GM18858 (cell line): Measurements from ENCODE around the gene SKP1.
A peak's percentile ranks its signal among the peaks of the same experiment; 100 is the strongest.

Experiments
- ATAC-seq: cut with Tn5 transposase; IDR thresholded peaks from one replicate; pipeline ENCODE4 v1.9.1; 2021; ENCODE audit not compliant: unreplicated experiment

Gene SKP1

DNA sequence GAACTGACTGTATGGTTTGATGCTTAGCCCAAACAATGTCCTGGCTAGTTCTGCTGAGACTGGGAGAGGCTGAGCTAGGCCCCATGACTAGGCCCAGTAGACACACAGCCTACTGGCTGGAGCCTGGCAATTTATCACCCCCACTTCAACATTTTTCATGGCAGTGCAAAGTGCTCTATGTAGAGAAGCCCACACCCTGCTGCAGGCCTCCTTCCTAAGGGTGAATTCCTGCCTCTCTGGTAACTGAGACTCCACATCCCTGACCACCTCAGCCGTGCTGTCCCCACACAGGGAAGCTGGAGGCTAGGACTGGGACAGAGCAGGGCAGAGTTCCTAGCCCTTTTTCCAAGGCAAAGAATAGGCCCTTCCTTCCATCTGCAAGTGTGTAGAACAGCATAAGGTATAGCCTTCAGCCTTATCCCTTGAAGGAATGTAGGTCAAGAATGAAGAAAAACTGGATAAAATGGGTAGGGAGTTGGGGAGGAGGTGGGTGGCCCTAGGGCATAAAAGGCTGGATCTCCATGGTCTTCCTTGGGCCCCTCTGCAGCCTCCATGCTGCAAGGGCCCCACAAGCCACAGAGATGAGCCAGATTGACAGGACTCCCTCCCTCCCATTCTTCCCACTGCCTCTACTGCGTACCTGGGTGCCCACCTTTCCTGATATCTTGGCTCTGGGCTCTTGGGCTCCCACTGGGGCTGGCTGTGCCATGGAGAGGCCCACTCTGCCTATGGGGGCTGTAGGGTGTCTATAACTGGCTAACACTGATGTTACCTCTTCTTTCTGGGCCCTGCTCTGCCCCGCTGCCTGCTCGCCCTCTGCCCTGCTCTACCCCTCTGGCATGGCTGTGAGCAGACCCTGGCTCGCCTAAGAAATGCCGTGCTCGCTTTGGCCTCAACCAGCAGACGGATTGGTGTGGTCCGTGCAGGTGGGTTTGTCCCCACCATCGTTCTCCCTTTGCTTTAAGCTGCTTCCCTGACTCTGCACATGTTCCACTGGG lies 32.5 kb downstream of the SKP1 start:
- ATAC-seq = no peak

GRCh38 chr5:134143431-134143830 lies 33.3 kb downstream of the SKP1 start:
- no peak for ATAC-seq

- no peak for ATAC-seq
Observed at GRCh38 chr5:134142806-134143205, 33.9 kb downstream of the SKP1 start.

DNA sequence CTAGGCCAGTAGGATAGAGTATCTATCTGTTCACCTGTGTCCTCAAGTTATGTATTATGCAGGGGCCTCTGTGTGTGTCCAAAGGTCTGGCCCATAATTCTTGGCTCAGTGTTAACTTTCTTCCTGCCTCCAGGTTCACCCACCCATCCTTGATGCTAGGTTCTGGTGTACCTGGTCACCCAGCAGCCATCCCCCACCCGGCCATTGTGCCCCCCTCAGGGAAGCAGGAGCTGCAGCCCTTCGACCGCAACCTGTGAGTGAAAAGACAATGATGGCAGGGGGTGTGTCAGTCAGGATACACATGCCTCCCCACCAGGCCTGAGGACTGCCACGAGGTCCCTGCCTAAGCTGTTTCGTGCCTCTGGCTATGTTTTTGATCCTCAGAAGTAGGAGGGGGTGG lies 34.7 kb downstream of the SKP1 start:
- ATAC-seq = no peak

DNA sequence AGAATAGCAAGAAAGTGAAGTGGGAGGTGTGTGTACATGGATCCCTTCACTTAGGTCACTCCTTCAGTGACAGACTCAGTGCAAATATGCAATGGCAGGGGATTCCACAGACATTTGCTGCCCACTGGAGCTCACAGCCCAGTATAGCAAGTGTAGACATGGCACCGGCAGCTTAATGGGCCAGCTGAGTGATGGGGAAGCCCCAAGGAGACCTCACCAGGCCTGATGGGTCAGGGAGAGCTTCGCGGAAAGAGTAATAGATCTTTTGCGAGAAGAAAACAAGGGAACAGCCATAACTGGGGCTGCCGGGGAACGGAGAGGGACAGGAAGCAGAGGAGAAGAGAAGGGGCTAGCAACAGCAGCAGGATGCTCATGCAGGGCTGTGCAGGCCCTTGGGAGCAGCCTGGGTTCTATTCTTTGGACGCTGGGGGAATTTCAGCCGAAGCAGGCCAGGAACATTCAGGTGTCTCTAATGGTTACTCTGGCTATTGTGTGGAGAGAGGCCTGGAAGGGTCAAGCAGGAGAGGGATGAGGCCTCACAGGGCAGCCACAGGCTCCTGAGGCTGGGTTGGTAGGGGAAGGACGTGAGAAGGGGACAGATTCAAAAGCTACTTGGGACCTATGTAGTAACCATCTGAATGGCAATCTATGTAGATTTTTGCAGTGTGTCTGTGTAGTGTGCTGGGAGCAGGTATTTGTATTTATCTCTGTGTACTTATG lies 35.3 kb downstream of the SKP1 start:
- ATAC-seq = no peak

- ATAC-seq = no peak
Observed at GRCh38 chr5:134140530-134141201, 36.1 kb downstream of the SKP1 start.

GRCh38 chr5:134139891-134140469 lies 36.8 kb downstream of the SKP1 start:
- no peak for ATAC-seq

- no peak for ATAC-seq
Observed at GRCh38 chr5:134139377-134139851, 37.3 kb downstream of the SKP1 start.

- ATAC-seq = peak; percentile 62
Observed at GRCh38 chr5:134138416-134139376, 38.1 kb downstream of the SKP1 start.

GRCh38 chr5:134136771-134137170 lies 40.0 kb downstream of the SKP1 start:
- no peak for ATAC-seq

- no peak for ATAC-seq
Observed at GRCh38 chr5:134136221-134136631, 40.5 kb downstream of the SKP1 start.

GRCh38 chr5:134135091-134135655 lies 41.6 kb downstream of the SKP1 start:
- ATAC-seq = no peak

GRCh38 chr5:134133995-134134541 lies 42.7 kb downstream of the SKP1 start:
- no peak for ATAC-seq

- no peak for ATAC-seq
Observed at GRCh38 chr5:134133188-134133994, 43.4 kb downstream of the SKP1 start.

GRCh38 chr5:134132372-134133187 lies 44.2 kb downstream of the SKP1 start:
- peak; percentile 39 for ATAC-seq

- no peak for ATAC-seq
Observed at GRCh38 chr5:134131578-134132350, 45.0 kb downstream of the SKP1 start.

- ATAC-seq = no peak
Observed at GRCh38 chr5:134131165-134131564, 45.6 kb downstream of the SKP1 start.
